ENCODE data around the gene PNPLA1.

PNPLA1 gene

GRCh38 chr6:36322591-36322990 is 52.7 kb downstream of the PNPLA1 start:
- H3K4me3 ChIP-seq (ENCODE audit: low read depth, low read length): no peak overlapping the region
- TF ChIP-seq CTCF (IDR thresholded peaks at IDR 0.05; ENCODE audit: borderline replicate concordance, insufficient read depth, low read depth, low read length): no peak

GRCh38 chr6:36323062-36323461 is 53.2 kb downstream of the PNPLA1 start:
- H3K4me3 ChIP-seq (ENCODE audit: low read depth, low read length): no peak overlapping the region
- no peak for TF ChIP-seq CTCF (IDR thresholded peaks at IDR 0.05; ENCODE audit: borderline replicate concordance, insufficient read depth, low read depth, low read length)

GRCh38 chr6:36324191-36324590 is 54.3 kb downstream of the PNPLA1 start:
- H3K4me3 ChIP-seq (ENCODE audit: low read depth, low read length): no peak overlapping the region
- TF ChIP-seq CTCF (IDR thresholded peaks at IDR 0.05; ENCODE audit: borderline replicate concordance, insufficient read depth, low read depth, low read length): no peak

GRCh38 chr6:36324715-36325114 is 54.9 kb downstream of the PNPLA1 start:
- TF ChIP-seq CTCF (IDR thresholded peaks at IDR 0.05; ENCODE audit: borderline replicate concordance, insufficient read depth, low read depth, low read length): no peak
- no peak overlapping the region for H3K4me3 ChIP-seq (ENCODE audit: low read depth, low read length)

- no peak for TF ChIP-seq CTCF (IDR thresholded peaks at IDR 0.05; ENCODE audit: borderline replicate concordance, insufficient read depth, low read depth, low read length)
- no peak overlapping the region for H3K4me3 ChIP-seq (ENCODE audit: low read depth, low read length)
Observed at GRCh38 chr6:36326356-36326995, 56.6 kb downstream of the PNPLA1 start.

GRCh38 chr6:36327226-36327918 is 57.5 kb downstream of the PNPLA1 start:
- no peak for TF ChIP-seq CTCF (IDR thresholded peaks at IDR 0.05; ENCODE audit: borderline replicate concordance, insufficient read depth, low read depth, low read length)
- H3K4me3 ChIP-seq (ENCODE audit: low read depth, low read length): no peak overlapping the region

GRCh38 chr6:36327919-36328236 is 58.0 kb downstream of the PNPLA1 start:
- H3K4me3 ChIP-seq (ENCODE audit: low read depth, low read length): no peak overlapping the region
- TF ChIP-seq CTCF (IDR thresholded peaks at IDR 0.05; ENCODE audit: borderline replicate concordance, insufficient read depth, low read depth, low read length): no peak

All from GM12875 (cell line).